ENCODE data around the gene SPATA3.

- TF ChIP-seq CTCF (IDR thresholded peaks at IDR 0.05) (no peak), POLR2A (IDR thresholded peaks at IDR 0.05) (no peak)
These were observed 45.0 kb upstream of the SPATA3 start for GRCh38 chr2:230950874-230951339.
